K562 (cell line): ENCODE data around the gene RNASET2. TPM values are rescaled to one million over a fixed set of nuclear protein-coding genes. Genes with fewer than 3 reads are reported as not detected.
"Not testable (repeated sequence)": the region's sequence is repeated elsewhere in the genome, so short reads cannot be mapped to it uniquely, and the experiment has no call there.

Source experiments
- ATAC-seq: fragments of 200-7000 bp; cut with Tn5 transposase; 3 replicates; pipeline ENCODE4 v1.9.1; 2020; ENCODE audit warnings: moderate library complexity
- BruUV-seq: library from RNA; stranded (reverse); fragments of 400-500 nt; replicated peaks from 2 replicates; lab custom pipeline; 2021; lab: Mats Ljungman, UMichigan
- CTCF ChIA-PET: fragments of 300-600 bp; formaldehyde crosslinking; extraction: SDS; loops from one replicate; lab custom pipeline; 2021; ENCODE audit warnings: low intra/inter-chr PET ratio; lab: Yijun Ruan, JAX
- POLR2A ChIA-PET: fragments of 300-600, 350-650 bp; sonication (Branson Sonifier 250); formaldehyde crosslinking; extraction: SDS; loops from one replicate; lab custom pipeline; 2021; ENCODE audit warnings: antibody characterized with exemption, inconsistent platforms; lab: Yijun Ruan, JAX
- DNase-seq, 4 experiments: peaks; one replicate each; pipeline versions ENCODE4 v3.0.0 to v3.0.0-alpha.2; 2011 to 2018; ENCODE audit warnings: low spot score in 3 of 4, mixed read lengths in 3 of 4; ENCODE audit errors: extremely low read depth in 1 of 4
- FAIRE-seq: peaks from 2 replicates; lab custom pipeline; 2011; peaks lifted over from hg19 to GRCh38; lab: Jason Lieb, UNC
- H2AFZ ChIP-seq: 2 replicates; pipeline ENCODE4 v1.6.0; 2011; ENCODE audit warnings: low read depth, low read length, control low read depth, inconsistent platforms
- H3K27ac ChIP-seq: fragments of 200-600 bp; 3 replicates; pipeline ENCODE4 v1.8.0; 2011; ENCODE audit warnings: low read depth, mild to moderate bottlenecking, control low read depth, inconsistent platforms, low read length, moderate library complexity, mixed read lengths; ENCODE audit errors: extremely low read depth
- H3K27me3 ChIP-seq, 2 experiments: fragments of 300-600 bp in 1 of 2; 2 replicates in 1 of 2; 3 replicates in 1 of 2; pipeline versions ENCODE4 v1.6.0 to v1.8.0; 2011; ENCODE audit warnings: inconsistent platforms in 2 of 2, low read length in 2 of 2, mild to moderate bottlenecking in 1 of 2, mixed read lengths in 1 of 2, moderate library complexity in 1 of 2; ENCODE audit not compliant: control insufficient read depth in 2 of 2, insufficient read depth in 2 of 2
- H3K36me3 ChIP-seq: fragments of 300-600 bp; 3 replicates; pipeline ENCODE4 v1.8.0; 2011; ENCODE audit warnings: mild to moderate bottlenecking, low read length, inconsistent platforms; ENCODE audit not compliant: control insufficient read depth, insufficient read depth
- H3K4me1 ChIP-seq, 2 experiments: fragments of 200-600 bp in 1 of 2; replicated peaks in 1 of 2; 2 replicates in 1 of 2; 3 replicates in 1 of 2; pipeline versions ENCODE4 v1.5.1 to v1.8.0; 2011; ENCODE audit warnings: inconsistent platforms in 2 of 2, low read length in 2 of 2, mild to moderate bottlenecking in 1 of 2, mixed read lengths in 1 of 2, moderate library complexity in 1 of 2; ENCODE audit not compliant: control insufficient read depth in 2 of 2, insufficient read depth in 2 of 2
- H3K4me2 ChIP-seq: 2 replicates; pipeline ENCODE4 v1.6.1; 2011; ENCODE audit warnings: low read length, control low read depth, inconsistent platforms, mixed read lengths; ENCODE audit not compliant: insufficient read depth
- H3K4me3 ChIP-seq: fragments of 200-600 bp; sonication (generic), shearing (Covaris generic); 2 replicates; pipeline ENCODE4 v1.5.1; 2016; ENCODE audit warnings: control low read depth, inconsistent platforms
- H3K79me2 ChIP-seq: fragments of 200-600 bp; 3 replicates; pipeline ENCODE4 v1.8.0; 2011; ENCODE audit warnings: low read length, inconsistent platforms; ENCODE audit not compliant: control insufficient read depth, insufficient read depth
- H3K9ac ChIP-seq, 2 experiments: 2 replicates each; pipeline versions ENCODE4 v1.6.0 to v1.6.1; 2011; ENCODE audit warnings: low read depth in 2 of 2, low read length in 2 of 2, control low read depth in 1 of 2, inconsistent platforms in 1 of 2, mild to moderate bottlenecking in 1 of 2, mixed read lengths in 1 of 2; ENCODE audit not compliant: insufficient read depth in 1 of 2
- H3K9me1 ChIP-seq: one replicate; pipeline ENCODE4 v1.6.0; 2011; ENCODE audit warnings: inconsistent platforms, mild to moderate bottlenecking, low read length, moderate library complexity; ENCODE audit not compliant: control insufficient read depth, insufficient read depth
- H3K9me3 ChIP-seq: replicated peaks from 2 replicates; pipeline ENCODE4 v1.5.1; 2011; ENCODE audit warnings: low read depth, low read length, inconsistent platforms; ENCODE audit not compliant: control insufficient read depth, insufficient read depth
- H4K20me1 ChIP-seq: replicated peaks from 2 replicates; pipeline ENCODE4 v1.6.1; 2011; ENCODE audit warnings: low read length, inconsistent platforms, mixed read lengths; ENCODE audit not compliant: control insufficient read depth, insufficient read depth
- FOXJ2 ChIP-seq: fragments of 200-800 bp; sonication (Bioruptor generic); IDR thresholded peaks from 2 replicates; pipeline ENCODE4 v1.6.1; 2016; ENCODE audit warnings: missing genetic modification characterization, missing compliant biosample characterization
- NONO ChIP-seq, 2 experiments: fragments of 200-400 bp in 1 of 2; fragments of 450-650 bp in 1 of 2; formaldehyde crosslinking in 1 of 2; IDR thresholded peaks; 2 replicates each; pipeline ENCODE4 v1.6.1; 2017; ENCODE audit warnings: low read depth in 2 of 2, mild to moderate bottlenecking in 2 of 2, moderate library complexity in 2 of 2, low read length in 1 of 2
- SOX6 ChIP-seq: fragments of 450-650 bp; IDR thresholded peaks from 2 replicates; pipeline ENCODE4 v1.6.1; 2014; ENCODE audit warnings: mild to moderate bottlenecking
- WGBS: fragments of 100-300 bp; shearing (Covaris generic); methylation state at CpG from one replicate; pipeline ENCODE4 v1.1.6; 2016; ENCODE audit warnings: low coverage, mixed read lengths; ENCODE audit not compliant: insufficient coverage; ENCODE audit errors: missing lambda C conversion rate; 5-methylcytosine and 5-hydroxymethylcytosine counted together
- in situ Hi-C: fragments of 300-500 bp; cut with MboI; formaldehyde crosslinking; loops from 4 replicates; pipeline ENCODE4 v1.15.0; 2018; ENCODE audit warnings: inconsistent platforms, mixed read lengths
- intact Hi-C: fragments of 100-400 bp; cut with micrococcal nuclease; formaldehyde crosslinking; loops from 2 replicates; pipeline ENCODE4 v1.14.2; 2022
- polyA plus RNA-seq, 8 experiments: library from polyadenylated mRNA; depleted of rRNA in 4 of 8; stranded (reverse) in 5 of 8; unstranded in 3 of 8; fragments of >200 nt; fragmentation: Nextera tagmentation in 2 of 8; fragmentation: Illumina TruSeq in 1 of 8; extraction: Ambion mirVana in 2 of 8; extraction: Trizol in 1 of 8; gene quantifications; 2 replicates each; pipeline versions ENCODE4 v1.2.1 to v1.2.3, GENCODE V29; 2011 to 2014; ENCODE audit warnings: inconsistent platforms in 1 of 8, missing spikeins in 1 of 8
- total RNA-seq, 7 experiments: library from RNA; depleted of rRNA in 6 of 7; stranded (reverse); fragments of >200 nt in 6 of 7; fragmentation: Illumina TruSeq in 2 of 7; extraction: Trizol in 2 of 7; gene quantifications; 2 replicates each; pipeline versions ENCODE4 v1.2.1 to v1.2.3, GENCODE V29; 2011 to 2021; ENCODE audit warnings: low replicate concordance in 1 of 7
- TF ChIP-seq, protein P1 (sequence below): sonication (generic); formaldehyde crosslinking; IDR thresholded peaks from 2 replicates; pipeline ENCODE4 v1.8.0; 2022; ENCODE audit warnings: missing genetic modification reagents, mild to moderate bottlenecking, borderline replicate concordance
- TF ChIP-seq, protein P2 (sequence below), 2 experiments: fragments of 450-650 bp; formaldehyde crosslinking in 1 of 2; IDR thresholded peaks; 2 replicates each; pipeline versions ENCODE4 v1.4.0 to v1.6.1; 2014 to 2020; ENCODE audit warnings: mild to moderate bottlenecking in 2 of 2, borderline replicate concordance in 1 of 2, low read depth in 1 of 2

RNASET2 gene
- total and polyA plus RNA-seq, 9 of the 15 experiments (the other 6 are each of a cell fraction or from before 2014, with no cell fraction given), result 7.4 to 141 (median 91.3) TPM

DNA sequence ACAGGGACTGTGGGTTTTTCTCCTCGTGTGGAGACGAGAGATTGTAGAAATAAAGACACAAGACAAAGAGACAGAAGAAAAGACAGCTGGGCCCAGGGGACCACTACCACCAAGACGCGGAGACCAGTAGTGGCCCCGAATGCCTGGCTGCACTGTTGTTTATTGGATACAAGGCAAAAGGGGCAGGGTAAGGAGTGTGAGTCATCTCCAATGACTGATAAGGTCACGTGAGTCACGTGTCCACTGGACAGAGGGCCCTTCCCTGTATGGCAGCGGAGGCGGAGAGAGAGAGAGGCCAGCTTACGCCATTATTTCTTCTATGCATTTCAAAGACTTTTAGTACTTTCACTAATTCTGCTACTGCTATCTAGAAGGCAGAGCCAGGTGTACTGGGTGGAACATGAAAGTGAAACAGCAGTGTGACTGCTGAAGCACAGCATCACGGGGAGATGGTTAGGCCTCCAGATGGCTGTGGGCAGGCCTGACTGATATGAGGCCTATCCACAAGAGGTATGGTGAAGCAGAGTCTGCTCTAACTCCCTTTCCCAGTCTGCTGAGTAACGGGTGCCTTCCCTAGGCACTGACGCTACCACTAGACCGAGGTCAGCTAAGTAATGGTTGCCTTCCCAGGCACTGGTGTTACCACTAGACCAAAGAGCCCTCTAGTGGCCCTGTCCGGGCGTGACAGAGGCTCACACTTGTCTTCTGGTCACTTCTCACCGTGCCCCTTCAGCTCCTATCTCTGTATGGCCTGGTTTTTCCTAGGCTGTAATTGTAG, 5.3 kb downstream of the RNASET2 start:
- Histone ChIP-seq H2AFZ (peak overlapping the region; percentile 81), H3K4me2 (peak overlapping the region; percentile 72), H3K9ac (peak overlapping the region in 1 of 2 experiments; percentile 35; a peak in 1 of 4 replicates), H3K79me2 (peaks cover 15% of the 10 kb centered on the region), H3K4me1 (peaks cover 25 to 27% of the 10 kb centered on the region in 2 experiments), H3K36me3 (peaks cover 32% of the 10 kb centered on the region; the same call in 2 of the 3 replicates), H3K27ac (peak overlapping the region; percentile 75)
- not testable (repeated sequence) for H3K4me3 ChIP-seq, H3K9me3 ChIP-seq, H4K20me1 ChIP-seq, H3K27me3 ChIP-seq, BruUV-seq, H3K9me1 ChIP-seq
- in situ Hi-C loops (loop anchor here (10.0 kb wide), 1 partner anchor 176 kb away; no protein-coding TSS in a partner anchor), intact Hi-C loops (loop anchor here (1.0 to 2.0 kb wide), 3 partner anchors 100 to 191 kb away; no protein-coding TSS in a partner anchor)
- FAIRE-seq, result peak; percentile 94
- peak; percentile 43 to 89 (median 47) for DNase-seq
- POLR2A ChIA-PET, result interaction anchor here (0.7 to 1.7 kb wide), 4 partner anchors 9 to 131 kb away, joined by 3 to 4 read pairs (median 4); no protein-coding TSS in a partner anchor
- CTCF ChIA-PET, result interaction anchor here (1.1 to 2.0 kb wide), 2 partner anchors 12 to 165 kb away, joined by 5 to 9 read pairs; no protein-coding TSS in a partner anchor
- 26% methylated on average over 14 of the region's 17 CpGs for WGBS
- ATAC-seq, result peak; percentile 86
- TF ChIP-seq, protein P1, sequence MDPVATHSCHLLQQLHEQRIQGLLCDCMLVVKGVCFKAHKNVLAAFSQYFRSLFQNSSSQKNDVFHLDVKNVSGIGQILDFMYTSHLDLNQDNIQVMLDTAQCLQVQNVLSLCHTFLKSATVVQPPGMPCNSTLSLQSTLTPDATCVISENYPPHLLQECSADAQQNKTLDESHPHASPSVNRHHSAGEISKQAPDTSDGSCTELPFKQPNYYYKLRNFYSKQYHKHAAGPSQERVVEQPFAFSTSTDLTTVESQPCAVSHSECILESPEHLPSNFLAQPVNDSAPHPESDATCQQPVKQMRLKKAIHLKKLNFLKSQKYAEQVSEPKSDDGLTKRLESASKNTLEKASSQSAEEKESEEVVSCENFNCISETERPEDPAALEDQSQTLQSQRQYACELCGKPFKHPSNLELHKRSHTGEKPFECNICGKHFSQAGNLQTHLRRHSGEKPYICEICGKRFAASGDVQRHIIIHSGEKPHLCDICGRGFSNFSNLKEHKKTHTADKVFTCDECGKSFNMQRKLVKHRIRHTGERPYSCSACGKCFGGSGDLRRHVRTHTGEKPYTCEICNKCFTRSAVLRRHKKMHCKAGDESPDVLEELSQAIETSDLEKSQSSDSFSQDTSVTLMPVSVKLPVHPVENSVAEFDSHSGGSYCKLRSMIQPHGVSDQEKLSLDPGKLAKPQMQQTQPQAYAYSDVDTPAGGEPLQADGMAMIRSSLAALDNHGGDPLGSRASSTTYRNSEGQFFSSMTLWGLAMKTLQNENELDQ, result 0 out of 2 replicates have a peak, but pooled peaks have one; percentile 55
- peak in 1 of 2 experiments; percentile 37; a peak in 1 of 4 replicates for TF ChIP-seq NONO (IDR thresholded peaks at IDR 0.05; ENCODE audit: low read depth in 2 of 2, low read length in 1 of 2)
- TF ChIP-seq, protein P2, sequence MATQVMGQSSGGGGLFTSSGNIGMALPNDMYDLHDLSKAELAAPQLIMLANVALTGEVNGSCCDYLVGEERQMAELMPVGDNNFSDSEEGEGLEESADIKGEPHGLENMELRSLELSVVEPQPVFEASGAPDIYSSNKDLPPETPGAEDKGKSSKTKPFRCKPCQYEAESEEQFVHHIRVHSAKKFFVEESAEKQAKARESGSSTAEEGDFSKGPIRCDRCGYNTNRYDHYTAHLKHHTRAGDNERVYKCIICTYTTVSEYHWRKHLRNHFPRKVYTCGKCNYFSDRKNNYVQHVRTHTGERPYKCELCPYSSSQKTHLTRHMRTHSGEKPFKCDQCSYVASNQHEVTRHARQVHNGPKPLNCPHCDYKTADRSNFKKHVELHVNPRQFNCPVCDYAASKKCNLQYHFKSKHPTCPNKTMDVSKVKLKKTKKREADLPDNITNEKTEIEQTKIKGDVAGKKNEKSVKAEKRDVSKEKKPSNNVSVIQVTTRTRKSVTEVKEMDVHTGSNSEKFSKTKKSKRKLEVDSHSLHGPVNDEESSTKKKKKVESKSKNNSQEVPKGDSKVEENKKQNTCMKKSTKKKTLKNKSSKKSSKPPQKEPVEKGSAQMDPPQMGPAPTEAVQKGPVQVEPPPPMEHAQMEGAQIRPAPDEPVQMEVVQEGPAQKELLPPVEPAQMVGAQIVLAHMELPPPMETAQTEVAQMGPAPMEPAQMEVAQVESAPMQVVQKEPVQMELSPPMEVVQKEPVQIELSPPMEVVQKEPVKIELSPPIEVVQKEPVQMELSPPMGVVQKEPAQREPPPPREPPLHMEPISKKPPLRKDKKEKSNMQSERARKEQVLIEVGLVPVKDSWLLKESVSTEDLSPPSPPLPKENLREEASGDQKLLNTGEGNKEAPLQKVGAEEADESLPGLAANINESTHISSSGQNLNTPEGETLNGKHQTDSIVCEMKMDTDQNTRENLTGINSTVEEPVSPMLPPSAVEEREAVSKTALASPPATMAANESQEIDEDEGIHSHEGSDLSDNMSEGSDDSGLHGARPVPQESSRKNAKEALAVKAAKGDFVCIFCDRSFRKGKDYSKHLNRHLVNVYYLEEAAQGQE (IDR thresholded peaks at IDR 0.05; ENCODE audit: borderline replicate concordance), result peak; percentile 73
- TF ChIP-seq, protein P2 (CRISPR knock-in tag; IDR thresholded peaks at IDR 0.05; ENCODE audit: low read depth), result peak; percentile 33; the same call in 1 of the 2 replicates
- peak; percentile 63 for TF ChIP-seq FOXJ2
- peak; percentile 60 for TF ChIP-seq SOX6
